HL-60/S4 treated with retinoic acid at 250 ng/mL for 4 days and 3 days (cell line): ENCODE results near the gene TANGO2.

Experiments
- in situ Hi-C: fragments of 300-500 bp; cut with MboI; formaldehyde crosslinking; loops from 2 replicates; pipeline ENCODE4 v1.7.0; 2022; ENCODE audit warnings: low sequenced_read_pairs

The TANGO2 gene

DNA sequence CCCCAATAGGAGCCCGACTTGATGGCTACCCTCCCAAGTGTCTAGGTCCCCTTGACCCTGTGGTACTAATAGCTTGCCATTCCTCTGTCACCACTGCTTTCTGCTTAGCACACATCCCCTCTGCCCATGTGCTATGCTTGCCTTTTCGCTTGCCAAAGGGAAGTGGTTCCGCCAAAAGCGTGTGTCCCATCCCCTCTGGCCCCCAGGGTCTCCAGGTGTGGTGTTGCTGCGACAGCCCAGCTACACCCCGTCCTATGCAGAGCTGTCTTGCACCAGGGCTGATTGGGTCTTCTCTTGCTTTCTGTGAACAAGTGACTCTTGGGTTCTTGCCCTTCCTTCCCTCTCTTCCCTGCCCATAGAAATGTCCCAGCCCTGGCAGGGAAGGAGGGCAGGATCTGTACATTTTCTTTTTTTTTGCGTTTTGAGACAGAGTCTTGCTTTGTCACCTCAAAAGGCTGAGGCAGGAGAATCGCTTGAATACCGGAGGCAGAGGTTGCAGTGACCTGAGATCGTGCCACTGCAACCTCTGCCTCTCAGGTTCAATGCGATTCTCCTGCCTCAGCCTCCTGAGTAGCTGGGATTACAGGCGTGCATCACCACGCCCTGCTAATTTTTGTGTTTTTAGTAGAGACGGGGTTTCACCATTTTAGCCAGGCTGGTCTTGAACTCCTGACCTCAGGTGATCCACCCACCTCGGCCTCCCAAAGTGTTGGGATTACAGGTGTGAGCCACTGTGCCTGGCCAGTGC is 3.9 kb downstream of the TANGO2 start:
- in situ Hi-C loops, result no loop called here

DNA sequence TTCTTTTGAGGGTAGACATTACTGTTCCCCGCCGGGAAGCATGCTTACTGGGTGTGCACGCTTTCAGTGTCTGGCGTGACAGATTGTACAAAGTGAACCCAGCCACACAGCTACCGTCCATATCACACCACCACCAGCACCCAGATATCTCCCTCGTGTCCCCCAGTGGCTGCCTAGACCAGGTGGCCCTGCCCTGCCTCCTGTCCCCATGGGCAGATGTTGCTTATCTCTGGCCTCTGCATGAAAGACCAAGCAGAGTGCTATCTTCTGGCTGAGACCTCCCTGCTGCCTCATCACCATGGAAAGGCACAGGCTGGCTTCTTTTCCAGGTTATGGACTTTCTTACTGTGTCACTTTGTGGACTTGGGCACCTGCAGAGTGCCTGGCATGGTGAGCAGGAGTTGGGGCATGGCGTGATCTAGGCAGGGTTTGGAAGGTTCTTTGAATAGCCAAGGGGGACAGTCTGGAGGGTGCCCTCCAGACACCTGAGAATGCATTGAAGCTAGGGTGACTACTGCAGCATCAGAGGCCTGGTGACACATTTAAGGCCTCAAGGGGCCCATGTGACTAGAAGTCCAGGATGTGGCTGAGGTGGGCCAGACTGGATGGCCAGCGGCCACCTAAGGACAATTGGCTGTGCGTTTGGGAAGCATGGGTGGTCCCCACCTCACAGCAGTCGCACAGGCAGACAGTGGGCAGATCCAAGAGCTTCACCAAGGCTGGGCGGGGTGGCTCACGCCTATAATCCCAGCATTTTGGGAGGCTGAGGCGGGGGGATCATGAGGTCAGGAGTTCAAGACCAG is 4.7 kb downstream of the TANGO2 start:
- in situ Hi-C loops, result no loop called here

DNA sequence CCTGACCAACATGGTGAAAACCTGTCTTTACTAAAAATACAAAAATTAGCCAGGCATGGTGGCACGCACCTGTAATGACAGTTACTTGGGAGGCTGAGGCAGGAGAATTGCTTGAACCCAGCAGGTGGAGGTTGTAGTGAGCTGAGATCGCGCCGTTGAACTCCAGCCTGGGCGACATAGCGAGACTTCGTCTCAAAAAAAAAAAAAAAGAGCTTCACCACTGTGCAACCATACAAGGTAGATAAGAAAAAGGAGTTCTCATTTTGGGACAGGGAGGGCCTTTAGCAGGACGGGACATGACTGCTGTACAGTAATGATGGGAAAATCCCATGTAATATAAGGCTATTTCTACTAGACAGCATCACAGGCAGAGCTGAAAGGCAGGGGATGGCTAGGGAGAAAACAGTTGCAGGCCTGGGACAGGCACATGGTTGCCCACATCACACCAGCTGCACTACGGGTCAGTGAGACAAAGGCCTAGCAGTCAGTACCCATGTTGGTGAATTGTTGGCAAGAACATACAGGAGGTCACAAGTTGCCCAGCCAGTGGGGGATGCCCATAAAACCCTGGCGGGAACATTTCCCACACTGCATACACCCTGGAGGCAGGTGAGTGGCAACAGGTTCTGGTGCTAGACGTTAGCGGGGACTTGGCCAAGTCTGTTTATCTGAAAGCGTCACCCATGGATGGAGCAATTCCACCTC is 5.4 kb downstream of the TANGO2 start:
- in situ Hi-C loops, result no loop called here

DNA sequence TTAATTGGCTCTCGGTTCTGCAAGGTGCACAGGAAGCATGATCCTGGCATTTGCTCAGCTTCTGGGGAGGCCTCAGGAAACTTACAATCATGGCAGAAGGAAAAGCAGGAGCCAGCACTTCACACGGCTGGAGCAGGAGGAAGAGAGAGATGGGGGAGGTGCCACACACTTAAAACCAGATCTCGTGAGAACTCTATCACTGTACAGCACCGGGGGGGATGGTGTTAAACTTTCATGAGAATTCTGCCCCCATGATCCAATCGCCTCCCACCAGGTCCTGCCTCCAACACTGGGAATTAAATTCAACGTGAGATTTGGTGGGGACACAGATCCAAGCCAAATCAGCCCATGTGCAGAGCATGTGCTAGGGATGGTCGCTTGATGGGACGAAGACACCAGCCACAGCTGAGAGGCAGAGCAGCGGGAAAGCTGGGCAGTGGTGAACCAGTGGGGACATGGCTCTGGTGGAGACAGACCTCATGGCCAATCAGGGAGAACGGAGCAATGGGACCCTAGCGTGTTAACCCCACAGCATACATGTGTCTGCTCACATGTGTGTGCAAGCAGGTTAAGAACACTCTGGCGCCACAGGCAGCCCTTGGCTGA is 6.2 kb downstream of the TANGO2 start:
- in situ Hi-C loops, result no loop called here

DNA sequence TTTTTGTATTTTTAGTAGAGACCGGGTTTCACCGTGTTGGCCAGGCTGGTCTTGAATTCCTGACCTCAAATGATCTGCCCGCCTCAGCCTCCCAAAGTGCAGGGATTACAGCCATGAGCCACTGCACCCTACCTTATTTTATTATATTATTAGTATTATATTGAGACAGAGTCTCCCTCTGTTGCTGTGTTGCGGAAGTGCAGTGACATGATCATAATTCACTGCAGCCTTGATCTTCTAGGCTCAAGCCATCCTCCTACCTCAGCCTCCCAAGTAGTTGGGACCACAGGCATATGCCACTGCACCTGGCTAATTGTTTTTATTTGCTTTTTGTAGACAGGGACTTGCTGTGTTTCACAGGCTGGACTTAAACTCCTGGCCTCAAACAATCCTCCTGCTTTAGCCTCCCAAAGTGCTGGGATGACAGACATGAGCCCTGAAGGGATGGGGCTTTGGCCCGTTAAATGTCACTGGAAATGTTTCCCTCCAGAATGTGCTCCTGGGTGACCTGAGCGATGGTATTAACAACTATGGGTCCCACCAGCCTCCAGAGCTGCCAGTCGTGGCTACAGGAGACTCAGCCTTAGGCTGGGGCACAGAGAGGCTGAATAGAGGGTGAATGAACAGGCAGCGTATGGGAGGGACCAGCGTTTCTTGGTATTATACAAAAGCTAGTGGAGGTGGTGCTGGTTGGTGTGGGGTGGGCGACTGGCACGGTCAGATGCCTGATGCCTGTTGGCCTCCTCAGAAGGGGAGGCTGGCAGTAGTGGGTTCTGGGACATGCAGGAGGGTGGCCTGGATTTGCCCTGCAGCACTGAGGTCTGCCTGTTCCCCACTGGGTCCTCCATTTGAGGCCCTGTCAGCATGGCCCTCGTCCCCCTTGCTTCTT is 7.3 kb downstream of the TANGO2 start:
- in situ Hi-C loops, result no loop called here

DNA sequence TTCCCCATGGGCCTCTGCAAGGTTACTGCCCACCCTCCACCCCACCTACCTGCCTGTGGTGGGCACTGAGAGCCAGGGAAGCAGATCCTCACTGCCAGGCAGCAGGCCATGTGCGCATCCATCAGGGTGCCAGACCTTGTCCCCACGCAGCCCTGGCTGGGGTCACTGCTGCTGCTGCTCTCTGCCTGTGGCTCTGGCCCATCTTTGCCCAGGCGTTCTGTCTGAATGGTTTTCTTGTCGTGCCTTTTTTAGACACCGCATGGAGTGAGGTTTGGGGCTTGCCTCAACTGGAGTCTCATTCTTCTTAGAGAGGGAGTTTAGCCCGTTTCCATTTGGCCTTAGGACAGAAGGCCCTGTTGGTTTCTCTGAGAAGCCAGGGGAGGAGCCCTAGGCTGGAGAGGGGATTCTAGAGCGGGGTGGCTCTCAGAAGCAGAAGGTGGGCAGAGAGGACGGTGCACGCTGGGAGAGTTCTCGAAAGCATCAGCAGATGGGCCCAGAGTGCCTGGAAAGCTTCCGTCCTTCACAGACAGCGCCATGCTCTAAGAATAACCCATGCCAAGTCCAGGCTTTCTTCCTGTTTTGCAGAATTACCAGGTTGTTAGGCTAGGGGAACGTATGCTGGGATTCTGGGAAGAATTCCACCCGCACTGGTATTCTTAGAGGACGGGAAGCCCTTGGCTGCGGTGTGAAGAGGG is 8.1 kb downstream of the TANGO2 start:
- in situ Hi-C loops, result no loop called here

DNA sequence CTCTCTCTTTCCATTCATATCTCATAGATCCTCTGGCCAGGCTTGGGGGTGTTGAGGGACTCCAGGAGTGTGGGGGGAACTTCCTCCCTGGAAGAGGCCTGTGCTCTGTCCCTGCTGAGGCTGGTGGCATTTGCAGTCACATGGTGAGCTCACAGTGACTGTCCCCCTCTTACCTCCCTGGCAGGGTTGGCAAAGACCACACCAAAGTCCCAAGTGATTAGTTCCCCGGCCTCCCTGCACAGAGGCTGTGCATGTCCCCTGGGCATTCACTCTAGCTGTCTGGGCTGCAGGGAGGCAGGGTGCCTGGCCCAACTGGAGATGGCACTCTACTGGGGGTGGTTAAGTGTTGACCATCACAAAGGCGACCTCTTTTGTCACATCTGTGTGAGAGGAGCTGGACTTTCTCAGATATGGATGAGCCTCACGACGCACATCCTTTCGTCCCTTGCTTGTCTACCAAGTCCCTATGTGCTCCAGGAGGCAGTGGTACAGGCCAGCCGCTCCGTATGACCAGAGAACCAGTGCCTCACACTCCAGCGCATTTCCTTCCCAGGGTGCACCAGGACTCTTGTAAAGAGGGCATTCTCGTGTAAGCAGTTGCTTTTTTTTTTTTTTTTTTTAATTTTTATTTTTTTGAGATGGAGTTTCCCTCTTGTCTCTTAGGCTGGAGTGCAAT is 8.8 kb downstream of the TANGO2 start:
- in situ Hi-C loops, result no loop called here

DNA sequence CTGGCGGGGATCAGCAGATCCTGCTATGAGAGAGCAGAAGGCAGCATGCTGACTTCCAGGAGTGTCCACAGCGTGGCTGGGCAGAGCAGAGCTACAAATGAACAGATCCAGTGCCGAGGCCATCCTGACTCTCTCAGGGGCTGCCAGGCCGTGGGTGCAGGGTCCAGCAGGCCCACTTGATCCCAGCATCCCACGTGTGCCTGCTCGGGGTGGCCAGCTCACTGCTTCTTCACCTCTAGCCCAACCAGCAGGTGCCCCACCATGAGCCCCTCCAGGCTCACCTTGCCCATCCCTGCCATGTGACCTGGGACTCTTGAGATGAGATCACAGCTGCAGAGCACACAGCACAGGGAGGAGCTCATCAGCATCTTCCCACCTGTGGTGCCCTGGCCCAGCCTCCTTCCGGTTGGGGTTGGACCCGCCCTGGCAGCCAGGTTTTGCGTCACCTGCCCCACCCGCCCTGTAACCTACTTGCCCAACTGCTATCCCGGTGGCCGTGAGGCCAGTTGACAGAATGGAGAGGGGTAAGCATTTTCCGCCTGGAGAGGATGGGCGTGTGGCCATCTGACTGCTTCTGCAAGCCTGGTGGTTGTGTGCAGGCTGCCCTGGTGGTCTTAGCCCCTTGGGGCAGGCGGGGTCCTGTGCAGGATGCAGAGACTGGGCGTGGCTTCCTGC is 11.0 kb downstream of the TANGO2 start:
- in situ Hi-C loops, result no loop called here

DNA sequence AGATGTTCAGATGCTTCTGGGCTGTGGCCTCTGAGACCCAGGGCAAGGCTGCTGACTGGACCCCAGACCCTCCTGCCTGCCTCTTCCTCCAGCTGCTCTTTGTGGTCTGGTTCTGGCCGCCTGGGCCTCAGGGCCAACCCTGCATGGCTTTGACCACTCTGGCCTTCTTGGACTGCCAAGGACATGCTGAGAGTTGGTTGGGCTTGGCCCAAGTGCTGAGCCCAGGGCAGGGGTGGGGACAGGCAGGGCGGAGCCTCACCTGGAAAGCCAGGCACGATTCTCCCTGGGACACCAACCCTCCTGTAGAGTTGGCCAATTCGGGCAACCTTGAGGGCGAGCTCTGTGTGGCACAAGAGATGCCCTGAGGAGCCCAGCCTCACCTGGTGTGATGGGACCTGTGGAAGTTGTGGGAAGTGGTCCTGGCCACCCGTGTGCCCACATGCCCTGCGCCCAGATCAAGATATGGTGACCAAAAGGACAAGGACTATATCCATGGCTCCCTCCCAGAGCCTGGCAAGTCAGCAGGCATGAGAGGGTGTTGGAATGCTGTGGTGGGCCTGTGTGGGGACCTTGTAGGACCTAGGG is 11.6 kb downstream of the TANGO2 start:
- in situ Hi-C loops, result no loop called here

DNA sequence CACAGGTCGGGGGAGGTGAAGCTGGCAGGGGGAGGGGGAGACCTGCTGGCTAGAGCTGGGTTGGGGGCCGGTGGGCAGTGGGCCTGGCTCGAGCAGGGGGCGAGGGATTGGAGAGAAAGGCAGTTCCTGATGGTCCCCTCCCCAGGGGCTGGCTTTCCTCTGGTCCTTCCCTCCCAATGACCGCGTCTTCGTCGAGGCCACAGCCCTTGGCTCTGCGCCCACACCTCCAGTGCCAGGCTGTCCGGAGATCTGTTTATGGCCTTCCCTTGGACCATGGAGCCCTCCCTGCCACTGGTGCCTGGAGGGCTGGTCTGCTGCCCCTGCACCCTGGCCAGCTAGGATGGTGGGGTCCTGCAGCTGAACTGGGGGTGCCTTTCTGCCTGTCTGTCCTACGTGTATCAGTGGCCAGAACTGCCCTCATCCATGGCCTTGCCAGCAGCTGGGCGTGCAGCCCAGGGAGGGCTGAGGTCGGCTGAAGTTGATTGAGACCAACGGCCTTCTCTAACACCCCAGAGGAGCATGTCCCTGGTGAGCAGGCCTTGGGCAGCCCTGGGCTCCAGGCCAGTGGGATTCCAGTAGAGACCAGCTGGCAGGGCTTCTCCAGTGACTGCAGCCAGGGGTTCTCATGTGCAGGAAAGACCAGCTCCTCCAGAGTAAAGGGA is 12.3 kb downstream of the TANGO2 start:
- in situ Hi-C loops, result no loop called here

DNA sequence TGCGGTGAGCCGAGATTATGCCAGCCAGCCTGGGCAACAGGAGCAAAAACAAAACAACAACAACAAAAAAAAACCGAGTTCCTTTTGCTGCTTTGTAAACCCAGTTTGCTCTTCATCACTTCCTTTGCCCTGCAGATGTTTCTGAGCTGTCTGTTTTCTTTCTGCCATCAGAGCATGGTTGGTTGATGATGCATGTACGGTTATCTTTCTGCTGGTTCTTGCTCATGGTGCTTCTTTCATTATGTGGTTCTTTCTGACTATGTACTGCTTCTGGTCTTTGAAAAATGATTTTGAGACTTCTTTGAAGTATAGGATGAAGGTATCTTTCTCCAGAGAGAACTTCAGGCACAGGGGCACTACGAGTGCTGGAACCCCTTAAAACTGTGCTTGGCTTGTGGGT is 13.2 kb downstream of the TANGO2 start:
- in situ Hi-C loops, result no loop called here

DNA sequence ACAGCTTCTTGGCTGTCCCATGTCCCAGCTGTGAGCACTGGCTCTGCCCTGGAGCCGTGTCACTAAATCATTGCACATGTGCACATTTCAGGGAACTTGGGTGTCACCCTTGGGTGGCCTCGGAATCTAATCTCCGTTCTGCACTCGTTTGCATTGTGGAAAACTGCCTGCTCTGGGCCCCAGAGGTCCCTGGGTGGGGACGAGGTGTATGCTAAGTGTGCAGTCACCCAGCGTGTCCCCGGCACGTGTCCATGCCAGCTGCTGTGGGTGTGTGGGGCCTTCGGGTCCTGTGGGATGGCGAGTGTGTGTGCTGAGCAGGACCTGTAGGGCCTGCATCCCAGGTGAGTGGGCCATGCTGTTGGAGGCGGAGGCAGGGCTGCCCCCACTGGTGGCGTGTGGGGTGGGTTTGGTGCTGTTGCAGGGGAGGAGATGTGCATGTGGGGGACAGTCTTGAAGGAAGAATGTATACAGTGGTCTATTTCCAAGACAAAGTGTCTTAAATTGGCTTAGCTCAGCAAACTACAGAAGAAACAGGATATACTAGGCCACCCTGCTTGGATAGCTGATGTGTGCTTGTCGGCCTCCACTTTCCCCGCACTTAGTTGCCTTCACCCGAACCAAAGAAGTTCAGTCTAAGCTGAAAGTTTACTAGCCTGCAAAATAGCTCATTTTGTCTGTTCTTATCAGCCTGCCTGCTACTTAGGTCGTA is 14.6 kb downstream of the TANGO2 start:
- in situ Hi-C loops, result no loop called here

DNA sequence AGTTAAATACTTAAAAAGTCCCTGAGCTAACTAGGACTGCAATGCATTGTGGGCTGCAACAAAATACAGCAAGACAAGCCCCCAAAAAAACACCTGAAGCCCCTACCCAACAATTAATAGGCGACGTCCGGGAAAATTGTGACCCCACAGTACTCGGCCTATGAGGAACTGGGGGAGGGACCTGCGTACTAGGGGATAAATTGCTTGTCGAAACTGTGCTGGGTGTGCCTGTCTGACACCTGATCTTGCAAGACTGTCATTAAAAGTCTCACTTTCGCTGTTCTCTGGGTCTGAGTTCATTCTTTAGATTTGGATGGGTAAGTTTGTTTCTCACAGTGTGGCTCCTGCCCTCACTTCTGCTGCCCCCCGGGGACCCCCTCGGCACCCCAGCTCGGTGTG is 15.2 kb downstream of the TANGO2 start:
- in situ Hi-C loops, result no loop called here

DNA sequence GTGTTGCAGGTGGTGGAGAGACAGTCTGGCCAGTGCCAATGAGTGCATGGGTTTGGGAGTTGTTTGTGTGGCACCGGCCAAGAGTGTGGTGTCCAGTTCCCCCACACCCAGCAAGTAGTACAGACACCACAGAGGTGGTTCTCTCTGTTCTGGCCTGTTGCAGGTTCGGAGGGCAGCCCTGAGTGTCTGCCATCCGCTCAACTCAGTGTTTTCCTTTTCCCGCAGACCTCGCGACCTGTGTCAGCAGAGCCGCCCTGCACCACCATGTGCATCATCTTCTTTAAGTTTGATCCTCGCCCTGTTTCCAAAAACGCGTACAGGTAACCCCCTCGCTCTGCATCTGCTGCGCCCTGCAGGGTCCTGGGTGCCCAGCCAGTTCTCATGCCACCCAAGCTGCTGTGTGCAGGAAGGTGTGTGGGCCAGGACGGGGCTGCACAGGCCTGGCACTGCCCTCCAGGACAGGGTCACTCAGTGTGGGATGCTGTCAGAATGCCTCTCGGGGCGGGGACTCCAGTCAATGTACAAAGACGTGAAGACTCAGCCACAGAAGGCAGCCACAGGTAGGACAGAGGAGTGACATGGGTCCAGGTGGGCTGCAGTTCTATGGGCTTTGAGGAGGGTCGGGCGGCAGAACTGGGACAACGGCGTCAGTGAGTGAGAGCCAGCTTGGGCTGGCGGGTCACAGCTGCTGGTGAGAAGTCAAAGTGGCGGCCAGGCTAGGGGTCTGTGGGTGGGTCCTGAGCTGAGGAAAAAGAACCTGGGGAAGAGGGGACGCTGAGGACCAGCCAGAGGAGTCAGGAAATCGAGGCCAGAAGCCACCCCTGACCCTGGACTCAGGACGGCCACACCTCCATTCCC is 15.9 kb downstream of the TANGO2 start:
- in situ Hi-C loops, result no loop called here

DNA sequence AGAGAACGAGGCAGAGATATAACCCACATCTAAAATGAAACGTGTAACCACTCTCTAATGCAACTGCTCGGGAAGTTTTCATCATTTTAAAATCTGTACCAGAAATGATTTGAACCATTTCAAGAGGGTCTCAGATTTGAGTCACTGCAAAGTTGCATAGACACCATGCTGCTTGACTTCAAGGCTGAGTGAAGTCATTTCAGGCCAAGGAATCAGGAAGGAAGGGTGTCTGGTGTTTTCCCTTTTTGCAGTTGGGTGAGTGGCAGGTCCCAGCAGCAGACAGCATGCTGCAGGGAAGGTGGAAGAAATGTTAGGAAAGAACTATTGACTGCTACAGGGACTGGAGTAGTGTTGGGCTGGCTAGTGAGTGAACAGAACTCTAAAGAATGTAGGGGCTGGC is 16.5 kb downstream of the TANGO2 start:
- in situ Hi-C loops, result no loop called here

DNA sequence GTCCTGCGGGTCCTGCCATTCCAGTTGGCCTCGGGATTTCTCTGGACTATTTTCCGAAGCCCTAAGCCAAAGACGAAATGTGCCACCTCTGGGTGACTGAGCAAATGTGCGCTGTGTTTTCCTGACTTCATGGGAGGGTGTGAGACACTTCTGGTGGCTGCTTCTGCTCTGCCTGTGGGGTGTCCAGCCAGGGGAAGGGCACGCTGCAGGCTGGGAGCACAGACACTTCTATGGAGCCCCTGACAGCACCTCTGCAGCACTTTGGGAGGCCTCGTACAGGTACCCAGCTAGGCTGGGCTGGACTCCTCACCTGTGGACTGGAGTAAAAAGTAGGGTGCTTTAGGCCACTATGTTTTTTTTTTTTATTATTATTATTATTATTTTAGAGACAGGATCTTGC is 17.7 kb downstream of the TANGO2 start:
- in situ Hi-C loops, result no loop called here
